ENCODE results near the gene JMJD8.

- TF ChIP-seq EZH2 (IDR thresholded peaks at IDR 0.05; ENCODE audit: insufficient read depth, poor library complexity, severe bottlenecking) (no peak), EZH2phosphoT487 (IDR thresholded peaks at IDR 0.05; ENCODE audit: insufficient read depth, low read depth) (no peak)
Measured at GRCh38 chr16:676565-676902, 7.6 kb downstream of the JMJD8 start.

Measured in GM23248 (cell line).